CD1c-positive myeloid dendritic cell (primary cell): ENCODE results near the gene TERT.

Experiments used
- DNase-seq: peaks from one replicate; pipeline ENCODE4 v3.0.0-alpha.2; 2016; ENCODE audit errors: extremely low spot score

TERT gene

GRCh38 chr5:1259806-1260480 lies 34.9 kb downstream of the TERT start:
- DNase-seq, result no peak

GRCh38 chr5:1257841-1258240 lies 37.0 kb downstream of the TERT start:
- no peak for DNase-seq

DNA sequence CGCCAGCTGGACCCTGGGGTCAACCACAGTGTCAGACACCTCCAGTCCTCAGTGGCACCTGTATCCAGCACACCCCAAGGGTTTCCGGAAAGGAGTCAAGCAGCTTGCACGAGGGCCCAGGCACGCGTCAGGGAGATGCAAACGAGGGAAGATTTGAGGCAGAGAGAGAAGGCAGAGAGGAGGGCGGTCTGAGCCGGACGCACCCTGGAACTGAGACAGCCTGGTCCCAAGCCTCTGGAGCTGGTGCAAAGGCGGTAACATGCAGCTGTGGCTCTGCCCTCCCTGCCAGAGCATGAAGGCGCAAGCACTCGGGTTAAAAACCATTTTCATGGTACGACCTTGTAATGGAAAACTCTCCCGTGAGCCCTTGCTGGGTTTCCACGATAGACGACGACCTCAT lies 37.5 kb downstream of the TERT start:
- DNase-seq, result no peak

GRCh38 chr5:1256776-1257175 lies 38.1 kb downstream of the TERT start:
- DNase-seq, result no peak

- DNase-seq, result no peak
These were observed 39.7 kb downstream of the TERT start for GRCh38 chr5:1255081-1255561.

GRCh38 chr5:1254196-1254595 lies 40.7 kb downstream of the TERT start:
- no peak for DNase-seq

DNA sequence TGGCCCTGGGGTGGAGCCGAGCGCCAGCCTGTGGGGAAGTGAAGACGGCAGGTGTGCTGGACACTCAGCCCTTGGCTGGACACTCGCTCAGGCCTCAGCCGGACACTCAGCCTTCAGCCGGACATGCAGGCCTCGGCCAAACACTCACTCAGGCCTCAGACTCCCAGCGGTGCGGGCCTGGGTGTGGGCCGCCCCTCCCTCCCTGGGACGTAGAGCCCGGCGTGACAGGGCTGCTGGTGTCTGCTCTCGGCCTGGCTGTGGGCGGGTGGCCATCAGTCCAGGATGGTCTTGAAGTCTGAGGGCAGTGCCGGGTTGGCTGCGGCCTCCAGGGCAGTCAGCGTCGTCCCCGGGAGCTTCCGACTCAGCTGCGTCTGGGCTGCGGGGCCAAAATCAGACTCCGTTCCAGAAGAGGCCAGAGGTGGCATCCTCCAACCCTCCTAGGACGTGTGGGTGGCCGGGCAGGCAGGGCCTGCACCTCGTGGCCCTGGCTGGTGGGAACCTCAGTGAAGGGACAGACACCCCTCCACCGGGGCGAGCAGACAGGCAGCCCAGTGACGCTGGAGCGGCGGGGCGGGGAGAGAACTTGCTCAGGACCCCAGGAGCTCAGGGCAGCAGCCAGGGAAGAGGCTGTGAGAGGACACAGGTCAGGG lies 41.3 kb downstream of the TERT start:
- DNase-seq, result no peak

GRCh38 chr5:1252681-1253080 lies 42.2 kb downstream of the TERT start:
- no peak for DNase-seq

GRCh38 chr5:1251678-1252580 lies 42.9 kb downstream of the TERT start:
- DNase-seq, result no peak

DNA sequence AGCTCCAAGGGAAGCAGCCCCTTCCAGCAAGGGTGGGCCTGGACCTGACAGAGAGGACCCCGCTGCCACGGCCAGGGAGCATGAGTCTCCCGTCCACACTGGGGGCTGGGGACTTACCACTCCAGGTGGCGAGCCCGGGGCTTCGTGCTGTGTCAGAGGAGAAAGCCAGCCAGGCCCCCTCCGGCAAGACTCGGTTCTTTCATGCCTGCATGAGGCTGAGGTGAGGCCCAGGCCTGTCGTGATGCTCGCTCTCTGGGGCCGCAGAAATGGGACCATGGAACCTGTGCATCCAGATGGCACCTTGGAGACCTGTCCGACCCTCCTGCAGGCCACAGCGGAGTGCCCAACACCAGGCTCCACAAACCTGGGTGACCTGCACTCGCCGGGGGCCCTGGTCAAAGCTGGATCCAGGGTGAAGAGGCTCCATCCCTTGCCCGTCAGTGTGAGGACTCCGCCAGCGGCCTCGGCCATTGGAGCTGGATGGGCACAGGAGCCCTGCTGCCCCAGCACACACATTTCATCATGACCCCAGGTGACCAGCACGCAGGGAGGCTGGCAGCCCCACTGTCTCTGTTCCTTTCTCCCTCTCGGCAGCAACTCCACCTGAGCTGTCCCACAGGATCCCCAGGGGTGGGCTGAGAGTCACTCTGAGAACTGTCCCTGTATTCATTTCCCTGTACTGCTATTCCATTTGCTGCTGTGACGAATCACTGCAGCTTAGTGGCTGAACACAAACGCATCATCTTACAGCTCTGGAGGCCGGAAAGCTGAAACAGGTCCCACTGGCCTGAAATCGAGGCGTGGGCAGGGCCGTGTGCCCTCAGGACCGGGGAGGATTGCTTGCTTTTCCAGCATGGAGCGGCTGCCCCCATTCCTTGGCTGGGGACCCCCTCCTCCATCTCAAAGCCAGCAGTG lies 45.2 kb downstream of the TERT start:
- DNase-seq, result no peak

DNA sequence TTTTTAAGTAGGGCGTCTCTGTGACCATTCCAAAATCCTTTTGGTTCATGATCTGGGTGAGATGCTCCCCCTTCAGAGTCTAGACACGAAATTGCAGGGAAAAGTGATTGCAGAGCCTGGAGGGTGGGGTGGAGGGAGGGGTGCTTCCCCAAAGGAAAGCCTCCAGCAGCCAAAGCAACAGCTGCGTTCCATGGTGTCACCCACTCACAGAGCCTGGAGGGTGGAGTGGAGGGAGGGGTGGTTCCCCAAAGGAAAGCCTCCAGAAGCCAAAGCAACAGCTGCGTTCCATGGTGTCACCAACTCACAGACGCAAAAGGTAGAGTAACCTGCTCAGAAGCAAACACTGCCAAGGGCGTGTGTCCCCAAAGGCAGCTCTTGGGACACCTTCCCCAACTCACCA lies 47.1 kb downstream of the TERT start:
- DNase-seq, result no peak

- DNase-seq, result no peak
These were observed 48.0 kb downstream of the TERT start for GRCh38 chr5:1246711-1247431.

- no peak for DNase-seq
These were observed 48.8 kb downstream of the TERT start for GRCh38 chr5:1245905-1246576.

DNA sequence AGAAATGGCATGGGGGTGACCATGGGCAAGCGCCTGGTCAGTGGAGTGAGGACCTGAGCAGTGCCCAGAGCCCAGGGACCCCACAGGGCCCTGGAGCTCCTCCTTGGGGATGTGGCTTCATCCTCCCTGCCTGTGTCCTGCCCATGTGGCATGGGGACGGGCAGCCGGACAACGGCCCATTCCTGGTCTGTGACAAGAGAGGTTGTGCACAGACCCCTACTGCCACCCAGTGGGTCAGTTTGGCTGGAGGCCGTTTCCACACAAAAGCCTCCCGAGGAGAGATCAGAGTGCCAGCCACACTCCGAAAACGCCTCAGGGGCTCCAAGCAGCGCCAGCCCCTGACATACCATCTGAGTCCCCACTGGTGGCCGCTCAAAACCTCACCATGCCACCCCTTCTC lies 49.9 kb downstream of the TERT start:
- DNase-seq, result no peak

GRCh38 chr5:1244255-1244654 lies 50.6 kb downstream of the TERT start:
- DNase-seq, result no peak

GRCh38 chr5:1243487-1244130 lies 51.3 kb downstream of the TERT start:
- DNase-seq, result no peak

GRCh38 chr5:1242733-1243486 lies 52.0 kb downstream of the TERT start:
- DNase-seq, result no peak

DNA sequence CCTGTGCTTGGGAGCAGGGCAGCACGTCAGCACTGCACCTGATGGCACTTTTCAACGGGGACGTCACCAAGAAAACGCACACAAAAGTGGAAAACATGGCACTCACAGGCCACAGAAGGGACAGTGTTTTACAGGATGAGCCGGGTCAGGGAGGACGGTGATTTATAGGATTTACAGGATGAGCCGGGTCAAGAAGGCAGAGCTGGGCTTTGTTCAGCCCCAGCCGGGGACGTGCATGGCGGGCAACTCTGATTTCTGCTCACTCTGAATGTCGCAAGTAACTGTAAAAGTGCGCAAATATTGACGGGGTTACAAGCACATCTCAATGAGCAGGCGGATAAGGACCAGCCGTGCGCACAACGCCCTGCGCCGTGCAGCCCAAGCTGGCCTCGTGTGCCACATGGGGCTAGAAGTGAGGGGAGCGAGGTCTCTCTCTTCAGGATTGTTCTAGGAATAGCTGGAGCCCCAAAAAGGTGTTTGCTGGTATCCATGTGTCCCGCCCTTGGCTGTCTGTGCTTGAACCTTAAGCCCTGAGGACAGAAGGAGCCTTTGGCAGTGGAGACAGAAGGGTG lies 53.3 kb downstream of the TERT start:
- no peak for DNase-seq
